K562 (cell line): Measurements from ENCODE around the gene AKNAD1. TPM values are rescaled to one million over a fixed set of nuclear protein-coding genes. Genes with fewer than 3 reads are reported as not detected.

ENCODE experiments used
- CTBP1 ChIP-seq: fragments of 450-650 bp; IDR thresholded peaks from 2 replicates; pipeline ENCODE4 v1.6.1; 2016; ENCODE audit warnings: borderline replicate concordance
- CXXC5 ChIP-seq: fragments of 250-450 bp; sonication (Bioruptor Pico); IDR thresholded peaks from 2 replicates; pipeline ENCODE4 v1.8.0; 2022; ENCODE audit warnings: inconsistent platforms, mild to moderate bottlenecking, moderate library complexity
- HDGF ChIP-seq: fragments of 450-650 bp; IDR thresholded peaks from 2 replicates; pipeline ENCODE4 v1.6.1; 2016
- HMGN3 ChIP-seq: IDR thresholded peaks from 2 replicates; pipeline ENCODE4 v1.6.1; 2011; ENCODE audit warnings: borderline replicate concordance, low read depth, mild to moderate bottlenecking, mixed read lengths, low read length; ENCODE audit not compliant: insufficient read length; ENCODE audit errors: extremely low read depth
- HSF4 ChIP-seq: fragments of 250-450 bp; sonication (Bioruptor Pico); IDR thresholded peaks from 2 replicates; pipeline ENCODE4 v2.1.2; 2022; ENCODE audit warnings: mild to moderate bottlenecking, moderate library complexity, borderline replicate concordance
- LEF1 ChIP-seq: fragments of 450-650 bp; IDR thresholded peaks from 2 replicates; pipeline ENCODE4 v1.6.1; 2016; ENCODE audit warnings: mild to moderate bottlenecking
- MEF2D ChIP-seq: conservative IDR thresholded peaks from 2 replicates; pipeline ENCODE4 v1.6.1; 2016; ENCODE audit warnings: low read depth, missing genetic modification characterization, missing compliant biosample characterization
- NONO ChIP-seq, 2 experiments: fragments of 200-400 bp in 1 of 2; fragments of 450-650 bp in 1 of 2; formaldehyde crosslinking in 1 of 2; IDR thresholded peaks; 2 replicates each; pipeline ENCODE4 v1.6.1; 2017; ENCODE audit warnings: low read depth in 2 of 2, mild to moderate bottlenecking in 2 of 2, moderate library complexity in 2 of 2, low read length in 1 of 2
- ZNF41 ChIP-seq: fragments of 250-450 bp; sonication (Bioruptor Pico); conservative IDR thresholded peaks from 2 replicates; pipeline ENCODE4 v1.4.0; 2020; ENCODE audit warnings: mild to moderate bottlenecking
- polyA plus RNA-seq, 8 experiments: library from polyadenylated mRNA; depleted of rRNA in 4 of 8; stranded (reverse) in 5 of 8; unstranded in 3 of 8; fragments of >200 nt; fragmentation: Nextera tagmentation in 2 of 8; fragmentation: Illumina TruSeq in 1 of 8; extraction: Ambion mirVana in 2 of 8; extraction: Trizol in 1 of 8; gene quantifications; 2 replicates each; pipeline versions ENCODE4 v1.2.1 to v1.2.3, GENCODE V29; 2011 to 2014; ENCODE audit warnings: inconsistent platforms in 1 of 8, missing spikeins in 1 of 8
- total RNA-seq, 7 experiments: library from RNA; depleted of rRNA in 6 of 7; stranded (reverse); fragments of >200 nt in 6 of 7; fragmentation: Illumina TruSeq in 2 of 7; extraction: Trizol in 2 of 7; gene quantifications; 2 replicates each; pipeline versions ENCODE4 v1.2.1 to v1.2.3, GENCODE V29; 2011 to 2021; ENCODE audit warnings: low replicate concordance in 1 of 7
- TF ChIP-seq, protein P1 (sequence below): fragments of 450-650 bp; IDR thresholded peaks from 2 replicates; pipeline ENCODE4 v1.6.1; 2017; ENCODE audit warnings: antibody characterized with exemption, mild to moderate bottlenecking
- TF ChIP-seq, protein P2 (sequence below): fragments of 450-650 bp; formaldehyde crosslinking; IDR thresholded peaks from 2 replicates; pipeline ENCODE4 v1.4.0; 2020; ENCODE audit warnings: mild to moderate bottlenecking, mixed read lengths
- TF ChIP-seq, protein P3 (sequence below): sonication (generic); formaldehyde crosslinking; IDR thresholded peaks from 2 replicates; pipeline ENCODE4 v1.8.1; 2023; ENCODE audit warnings: mild to moderate bottlenecking, missing genetic modification reagents
- TF ChIP-seq, protein P4 (sequence below): fragments of 250-450 bp; sonication (Bioruptor Pico); IDR thresholded peaks from 2 replicates; pipeline ENCODE4 v1.5.0; 2020; ENCODE audit warnings: mild to moderate bottlenecking, borderline replicate concordance
- TF ChIP-seq, protein P5 (sequence below): fragments of 250-450 bp; sonication (Bioruptor Pico); IDR thresholded peaks from 2 replicates; pipeline ENCODE4 v1.5.1; 2021; ENCODE audit warnings: mild to moderate bottlenecking

The AKNAD1 gene
- total and polyA plus RNA-seq, 9 of the 15 experiments (the other 6 are each of a cell fraction or from before 2014, with no cell fraction given): 0.13 to 0.30 TPM; not detected in 7

DNA sequence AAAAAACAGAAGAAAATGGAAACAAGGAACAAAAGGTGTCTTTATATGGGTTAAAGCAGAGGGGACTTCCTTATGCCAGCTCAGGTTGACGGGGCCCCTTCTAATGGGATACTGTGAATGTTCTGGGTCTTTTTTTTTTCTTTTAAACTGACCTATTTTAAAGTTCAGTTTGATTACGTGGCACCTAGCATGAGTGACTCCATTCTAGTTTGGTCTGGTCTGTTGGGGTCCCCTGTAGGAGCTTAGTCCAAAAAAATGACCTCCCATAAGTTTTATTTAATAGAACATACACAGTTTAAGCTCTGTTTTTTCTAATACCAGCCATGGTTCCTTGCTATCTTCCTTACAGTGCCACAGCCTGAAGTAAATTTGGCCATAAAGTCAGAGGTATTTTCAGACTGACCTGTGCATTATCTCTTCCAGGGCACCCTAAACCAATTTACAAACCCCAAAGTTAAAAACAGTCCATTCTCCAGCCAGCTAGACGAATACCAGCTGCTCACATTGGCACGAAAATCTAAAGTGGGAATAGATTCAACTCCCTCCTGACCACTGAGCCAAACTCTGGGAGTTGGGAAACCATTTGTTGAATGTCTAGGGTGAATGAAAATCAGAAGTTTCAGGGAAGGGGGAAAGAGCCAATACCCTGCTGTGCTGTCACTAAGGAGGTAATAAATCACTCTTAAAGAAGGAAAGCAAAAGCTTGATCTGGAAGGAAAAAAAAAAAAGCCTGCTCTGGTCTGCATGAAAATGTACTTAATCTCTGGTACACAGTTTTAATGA, 42.4 kb downstream of the AKNAD1 start (continued):
- TF ChIP-seq LEF1 (no peak), HDGF (no peak), CXXC5 (0 out of 2 replicates have a peak, but pooled peaks have one; percentile 22), HSF4 (CRISPR knock-in tag) (no peak), HMGN3 (no peak), NONO (IDR thresholded peaks at IDR 0.05; ENCODE audit: low read depth in 2 of 2, low read length in 1 of 2) (no peak), ZNF41 (CRISPR knock-in tag) (0 out of 2 replicates have a peak, but pooled peaks have one; percentile 37), CTBP1 (no peak), MEF2D (no peak)
- TF ChIP-seq, protein P1, sequence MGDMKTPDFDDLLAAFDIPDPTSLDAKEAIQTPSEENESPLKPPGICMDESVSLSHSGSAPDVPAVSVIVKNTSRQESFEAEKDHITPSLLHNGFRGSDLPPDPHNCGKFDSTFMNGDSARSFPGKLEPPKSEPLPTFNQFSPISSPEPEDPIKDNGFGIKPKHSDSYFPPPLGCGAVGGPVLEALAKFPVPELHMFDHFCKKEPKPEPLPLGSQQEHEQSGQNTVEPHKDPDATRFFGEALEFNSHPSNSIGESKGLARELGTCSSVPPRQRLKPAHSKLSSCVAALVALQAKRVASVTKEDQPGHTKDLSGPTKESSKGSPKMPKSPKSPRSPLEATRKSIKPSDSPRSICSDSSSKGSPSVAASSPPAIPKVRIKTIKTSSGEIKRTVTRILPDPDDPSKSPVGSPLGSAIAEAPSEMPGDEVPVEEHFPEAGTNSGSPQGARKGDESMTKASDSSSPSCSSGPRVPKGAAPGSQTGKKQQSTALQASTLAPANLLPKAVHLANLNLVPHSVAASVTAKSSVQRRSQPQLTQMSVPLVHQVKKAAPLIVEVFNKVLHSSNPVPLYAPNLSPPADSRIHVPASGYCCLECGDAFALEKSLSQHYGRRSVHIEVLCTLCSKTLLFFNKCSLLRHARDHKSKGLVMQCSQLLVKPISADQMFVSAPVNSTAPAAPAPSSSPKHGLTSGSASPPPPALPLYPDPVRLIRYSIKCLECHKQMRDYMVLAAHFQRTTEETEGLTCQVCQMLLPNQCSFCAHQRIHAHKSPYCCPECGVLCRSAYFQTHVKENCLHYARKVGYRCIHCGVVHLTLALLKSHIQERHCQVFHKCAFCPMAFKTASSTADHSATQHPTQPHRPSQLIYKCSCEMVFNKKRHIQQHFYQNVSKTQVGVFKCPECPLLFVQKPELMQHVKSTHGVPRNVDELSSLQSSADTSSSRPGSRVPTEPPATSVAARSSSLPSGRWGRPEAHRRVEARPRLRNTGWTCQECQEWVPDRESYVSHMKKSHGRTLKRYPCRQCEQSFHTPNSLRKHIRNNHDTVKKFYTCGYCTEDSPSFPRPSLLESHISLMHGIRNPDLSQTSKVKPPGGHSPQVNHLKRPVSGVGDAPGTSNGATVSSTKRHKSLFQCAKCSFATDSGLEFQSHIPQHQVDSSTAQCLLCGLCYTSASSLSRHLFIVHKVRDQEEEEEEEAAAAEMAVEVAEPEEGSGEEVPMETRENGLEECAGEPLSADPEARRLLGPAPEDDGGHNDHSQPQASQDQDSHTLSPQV: peak; percentile 63; the same call in 1 of the 2 replicates
- TF ChIP-seq, protein P2, sequence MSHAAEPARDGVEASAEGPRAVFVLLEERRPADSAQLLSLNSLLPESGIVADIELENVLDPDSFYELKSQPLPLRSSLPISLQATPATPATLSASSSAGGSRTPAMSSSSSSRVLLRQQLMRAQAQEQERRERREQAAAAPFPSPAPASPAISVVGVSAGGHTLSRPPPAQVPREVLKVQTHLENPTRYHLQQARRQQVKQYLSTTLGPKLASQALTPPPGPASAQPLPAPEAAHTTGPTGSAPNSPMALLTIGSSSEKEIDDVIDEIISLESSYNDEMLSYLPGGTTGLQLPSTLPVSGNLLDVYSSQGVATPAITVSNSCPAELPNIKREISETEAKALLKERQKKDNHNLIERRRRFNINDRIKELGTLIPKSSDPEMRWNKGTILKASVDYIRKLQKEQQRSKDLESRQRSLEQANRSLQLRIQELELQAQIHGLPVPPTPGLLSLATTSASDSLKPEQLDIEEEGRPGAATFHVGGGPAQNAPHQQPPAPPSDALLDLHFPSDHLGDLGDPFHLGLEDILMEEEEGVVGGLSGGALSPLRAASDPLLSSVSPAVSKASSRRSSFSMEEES: no peak
- TF ChIP-seq, protein P3, sequence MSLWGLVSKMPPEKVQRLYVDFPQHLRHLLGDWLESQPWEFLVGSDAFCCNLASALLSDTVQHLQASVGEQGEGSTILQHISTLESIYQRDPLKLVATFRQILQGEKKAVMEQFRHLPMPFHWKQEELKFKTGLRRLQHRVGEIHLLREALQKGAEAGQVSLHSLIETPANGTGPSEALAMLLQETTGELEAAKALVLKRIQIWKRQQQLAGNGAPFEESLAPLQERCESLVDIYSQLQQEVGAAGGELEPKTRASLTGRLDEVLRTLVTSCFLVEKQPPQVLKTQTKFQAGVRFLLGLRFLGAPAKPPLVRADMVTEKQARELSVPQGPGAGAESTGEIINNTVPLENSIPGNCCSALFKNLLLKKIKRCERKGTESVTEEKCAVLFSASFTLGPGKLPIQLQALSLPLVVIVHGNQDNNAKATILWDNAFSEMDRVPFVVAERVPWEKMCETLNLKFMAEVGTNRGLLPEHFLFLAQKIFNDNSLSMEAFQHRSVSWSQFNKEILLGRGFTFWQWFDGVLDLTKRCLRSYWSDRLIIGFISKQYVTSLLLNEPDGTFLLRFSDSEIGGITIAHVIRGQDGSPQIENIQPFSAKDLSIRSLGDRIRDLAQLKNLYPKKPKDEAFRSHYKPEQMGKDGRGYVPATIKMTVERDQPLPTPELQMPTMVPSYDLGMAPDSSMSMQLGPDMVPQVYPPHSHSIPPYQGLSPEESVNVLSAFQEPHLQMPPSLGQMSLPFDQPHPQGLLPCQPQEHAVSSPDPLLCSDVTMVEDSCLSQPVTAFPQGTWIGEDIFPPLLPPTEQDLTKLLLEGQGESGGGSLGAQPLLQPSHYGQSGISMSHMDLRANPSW (CRISPR knock-in tag): no peak
- TF ChIP-seq, protein P4, sequence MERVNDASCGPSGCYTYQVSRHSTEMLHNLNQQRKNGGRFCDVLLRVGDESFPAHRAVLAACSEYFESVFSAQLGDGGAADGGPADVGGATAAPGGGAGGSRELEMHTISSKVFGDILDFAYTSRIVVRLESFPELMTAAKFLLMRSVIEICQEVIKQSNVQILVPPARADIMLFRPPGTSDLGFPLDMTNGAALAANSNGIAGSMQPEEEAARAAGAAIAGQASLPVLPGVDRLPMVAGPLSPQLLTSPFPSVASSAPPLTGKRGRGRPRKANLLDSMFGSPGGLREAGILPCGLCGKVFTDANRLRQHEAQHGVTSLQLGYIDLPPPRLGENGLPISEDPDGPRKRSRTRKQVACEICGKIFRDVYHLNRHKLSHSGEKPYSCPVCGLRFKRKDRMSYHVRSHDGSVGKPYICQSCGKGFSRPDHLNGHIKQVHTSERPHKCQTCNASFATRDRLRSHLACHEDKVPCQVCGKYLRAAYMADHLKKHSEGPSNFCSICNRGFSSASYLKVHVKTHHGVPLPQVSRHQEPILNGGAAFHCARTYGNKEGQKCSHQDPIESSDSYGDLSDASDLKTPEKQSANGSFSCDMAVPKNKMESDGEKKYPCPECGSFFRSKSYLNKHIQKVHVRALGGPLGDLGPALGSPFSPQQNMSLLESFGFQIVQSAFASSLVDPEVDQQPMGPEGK: no peak
- TF ChIP-seq, protein P5, sequence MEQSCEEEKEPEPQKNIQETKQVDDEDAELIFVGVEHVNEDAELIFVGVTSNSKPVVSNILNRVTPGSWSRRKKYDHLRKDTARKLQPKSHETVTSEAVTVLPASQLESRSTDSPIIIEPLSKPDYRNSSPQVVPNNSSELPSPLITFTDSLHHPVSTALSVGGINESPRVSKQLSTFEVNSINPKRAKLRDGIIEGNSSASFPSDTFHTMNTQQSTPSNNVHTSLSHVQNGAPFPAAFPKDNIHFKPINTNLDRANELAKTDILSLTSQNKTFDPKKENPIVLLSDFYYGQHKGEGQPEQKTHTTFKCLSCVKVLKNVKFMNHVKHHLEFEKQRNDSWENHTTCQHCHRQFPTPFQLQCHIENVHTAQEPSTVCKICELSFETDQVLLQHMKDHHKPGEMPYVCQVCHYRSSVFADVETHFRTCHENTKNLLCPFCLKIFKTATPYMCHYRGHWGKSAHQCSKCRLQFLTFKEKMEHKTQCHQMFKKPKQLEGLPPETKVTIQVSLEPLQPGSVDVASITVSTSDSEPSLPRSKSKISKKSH (CRISPR knock-in tag): no peak
